NCI-H2196 (cell line): Measurements from ENCODE around the gene WDR36.

Experiments used
- DNase-seq: peaks from one replicate; lab custom pipeline; 2025; ENCODE audit not compliant: unreplicated experiment; lab: John Stamatoyannopoulos, UW

WDR36 gene

GRCh38 chr5:111099058-111099778 lies 7.1 kb downstream of the WDR36 start:
- DNase-seq = no peak

DNA sequence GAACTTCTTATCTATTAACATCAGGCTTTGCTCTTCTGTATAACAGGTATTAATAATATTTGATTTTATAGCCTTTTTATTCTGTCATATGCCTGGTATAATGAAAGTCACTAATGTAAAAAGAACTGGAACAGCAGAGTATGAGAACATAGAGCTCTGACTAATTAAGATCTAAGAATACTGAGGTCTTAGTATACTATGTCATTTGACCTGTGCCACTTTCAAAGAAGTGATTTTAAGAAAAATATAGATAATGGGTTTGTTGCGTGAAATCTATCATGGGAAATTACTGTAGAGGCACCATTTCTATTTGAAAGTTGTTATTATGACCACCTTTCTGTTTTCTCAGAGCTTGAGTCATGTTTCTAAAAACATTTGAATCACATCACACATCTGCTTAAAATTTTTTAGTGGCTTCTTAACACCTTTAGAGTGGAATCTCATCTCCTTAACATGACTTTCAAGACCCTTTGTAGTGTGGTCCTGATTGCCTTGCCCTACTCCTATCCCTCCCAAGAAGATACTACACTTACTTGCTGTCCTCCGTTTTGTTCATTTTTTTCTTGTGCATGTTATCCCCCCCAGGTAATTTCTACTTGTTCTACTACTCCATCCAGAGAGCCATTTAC lies 14.3 kb downstream of the WDR36 start:
- DNase-seq = no peak

GRCh38 chr5:111107371-111107770 lies 15.2 kb downstream of the WDR36 start:
- no peak for DNase-seq

GRCh38 chr5:111111956-111112355 lies 19.8 kb downstream of the WDR36 start:
- DNase-seq = no peak

GRCh38 chr5:111113678-111114077 lies 21.5 kb downstream of the WDR36 start:
- DNase-seq = no peak

GRCh38 chr5:111115229-111115628 lies 23.1 kb downstream of the WDR36 start:
- no peak for DNase-seq

GRCh38 chr5:111116550-111116949 lies 24.4 kb downstream of the WDR36 start:
- DNase-seq = no peak

- DNase-seq = no peak
Observed at GRCh38 chr5:111117136-111117535, 25.0 kb downstream of the WDR36 start.

DNA sequence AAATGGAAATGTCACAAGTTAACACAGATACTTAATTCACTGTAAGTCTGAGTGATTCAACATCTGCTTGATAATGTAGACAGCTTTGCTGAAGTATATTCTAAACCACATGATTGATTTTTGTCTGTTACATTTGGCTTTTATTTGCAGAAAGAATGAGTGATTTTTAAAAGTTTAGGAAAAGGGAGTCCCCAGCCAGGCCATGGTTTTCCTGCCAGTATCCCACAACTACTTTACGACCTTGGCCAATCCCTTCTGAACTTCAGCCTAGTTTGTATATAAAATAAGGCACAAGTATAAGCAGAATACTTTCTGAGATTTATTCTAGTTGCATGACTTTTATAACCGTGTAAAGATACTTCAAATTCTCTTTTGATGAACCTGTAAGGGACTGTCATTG lies 27.1 kb downstream of the WDR36 start:
- DNase-seq = no peak

GRCh38 chr5:111119856-111120255 lies 27.7 kb downstream of the WDR36 start:
- DNase-seq = no peak

DNA sequence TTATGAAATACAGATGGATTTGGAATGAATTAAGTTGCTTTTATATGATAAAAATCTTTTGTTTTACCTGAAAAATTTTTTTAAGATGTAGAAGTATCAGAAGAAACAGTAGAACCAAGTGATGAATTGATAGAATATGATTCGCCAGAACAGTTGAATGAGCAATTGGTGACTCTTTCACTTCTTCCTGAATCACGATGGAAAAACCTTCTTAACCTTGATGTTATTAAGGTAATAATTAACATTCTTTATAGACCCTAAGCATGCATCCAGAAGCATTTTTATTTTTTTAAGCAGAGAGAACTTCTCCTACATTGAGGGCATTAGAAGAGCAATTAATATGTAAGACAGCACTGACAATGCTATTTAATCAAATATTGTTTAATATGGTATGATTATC lies 28.8 kb downstream of the WDR36 start:
- no peak for DNase-seq

DNA sequence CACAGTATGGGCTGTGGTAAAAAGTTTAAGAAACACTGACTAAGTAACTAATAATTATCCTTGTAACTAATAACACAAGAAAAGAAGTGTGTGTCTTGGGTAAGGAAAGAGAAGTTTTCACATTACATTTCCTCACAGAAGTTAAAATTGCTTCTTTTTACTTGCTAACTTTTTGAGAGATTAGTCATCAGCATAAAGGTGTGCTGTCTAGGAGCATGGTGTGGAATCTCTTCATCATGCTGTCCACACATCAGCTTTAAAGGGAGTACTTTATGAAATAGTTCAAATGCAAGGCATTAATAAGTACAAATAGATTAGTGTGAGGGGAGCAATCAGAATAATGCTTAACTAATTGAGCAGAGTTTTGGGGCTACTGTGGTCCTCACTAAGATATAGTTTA lies 29.8 kb downstream of the WDR36 start:
- no peak for DNase-seq

GRCh38 chr5:111122398-111122797 lies 30.2 kb downstream of the WDR36 start:
- no peak for DNase-seq

DNA sequence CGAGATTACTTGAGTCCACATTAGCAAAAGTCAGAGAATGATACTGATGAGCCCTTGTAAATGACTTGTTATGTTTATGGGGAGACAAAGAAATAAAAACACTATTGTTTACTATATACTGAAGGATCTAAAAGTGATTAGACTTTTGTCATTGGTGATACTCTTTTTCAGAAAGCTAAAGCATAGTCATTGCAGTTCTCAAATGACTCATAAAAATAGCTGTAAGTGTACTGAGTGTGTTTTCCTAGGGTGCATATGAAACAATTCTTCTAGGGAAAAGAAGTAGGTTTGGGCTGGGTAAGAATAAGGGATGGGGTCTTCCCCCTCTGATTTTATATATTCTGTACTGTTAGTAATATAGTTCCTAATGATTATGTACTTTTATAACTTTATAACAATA lies 32.6 kb downstream of the WDR36 start:
- DNase-seq = no peak

DNA sequence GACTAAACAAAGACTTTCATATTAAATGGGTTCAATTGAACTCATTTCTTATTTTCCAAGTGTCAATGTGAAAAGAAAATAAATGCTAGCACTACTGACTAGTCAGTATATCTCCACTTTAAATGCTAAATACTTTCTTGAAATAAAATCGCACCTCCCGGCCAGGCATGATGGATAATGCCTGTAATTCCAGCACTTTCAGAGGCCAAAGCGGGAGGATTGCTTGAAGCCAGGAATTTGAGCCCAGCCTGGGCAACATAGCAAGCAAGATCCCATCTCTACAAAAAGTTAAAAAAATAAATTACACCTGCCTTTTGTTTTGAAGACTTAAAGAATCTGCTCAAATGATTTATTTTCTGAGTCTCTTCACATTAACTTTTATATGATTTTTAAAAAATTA lies 34.7 kb downstream of the WDR36 start:
- no peak for DNase-seq

DNA sequence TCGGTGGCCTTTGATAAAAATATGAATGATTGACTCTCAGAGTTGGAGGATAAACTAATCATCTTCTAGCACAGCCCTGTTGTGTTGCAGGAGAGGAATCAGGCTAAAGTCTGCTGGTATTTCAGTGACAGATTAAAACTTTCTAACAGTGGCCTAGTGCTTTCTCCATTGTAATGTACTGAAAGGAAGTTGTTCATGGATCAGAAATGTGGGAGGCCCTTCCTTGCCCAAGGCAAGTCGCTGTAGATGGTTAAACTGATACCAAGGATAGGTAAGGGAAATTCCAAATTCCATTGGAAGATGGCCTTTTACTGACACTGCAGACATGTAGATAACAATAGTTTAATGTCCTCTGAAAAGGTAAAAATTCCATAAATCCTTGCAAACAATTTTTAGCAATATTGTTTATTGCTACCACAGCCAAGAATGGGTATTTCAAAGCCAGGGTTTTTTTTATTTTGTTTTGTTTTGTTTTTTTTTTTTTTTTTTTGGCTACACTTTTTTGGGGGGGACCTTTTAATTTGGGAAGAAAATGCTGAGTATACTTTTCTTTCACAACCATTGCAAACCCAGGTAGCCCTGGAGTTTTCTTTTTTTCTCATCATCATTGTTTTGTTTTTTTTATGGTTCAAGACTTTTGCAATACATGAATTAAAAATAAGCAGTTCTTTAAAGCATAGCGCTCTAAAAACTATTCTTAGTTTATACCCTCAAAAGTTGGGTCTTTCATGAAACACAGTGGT lies 35.5 kb downstream of the WDR36 start:
- DNase-seq = no peak

DNA sequence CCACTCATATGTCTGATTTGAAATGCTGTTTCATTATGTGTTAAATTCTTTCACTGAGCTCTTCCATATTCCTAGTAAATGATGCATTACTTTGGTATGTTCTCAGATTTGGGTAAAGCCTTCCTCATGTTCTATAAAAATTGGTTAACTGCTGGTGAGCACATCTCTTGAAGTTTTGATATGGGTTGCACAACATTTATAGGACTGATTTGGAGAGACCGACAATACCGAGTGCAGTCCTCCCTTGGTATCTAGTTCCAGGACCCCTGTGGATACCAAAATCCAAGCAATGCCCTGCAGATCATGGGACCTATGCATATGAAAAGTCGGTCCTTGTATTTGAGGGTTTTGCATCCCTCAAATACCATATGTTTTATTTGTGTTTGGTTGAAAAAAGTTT lies 37.8 kb downstream of the WDR36 start:
- DNase-seq = no peak

DNA sequence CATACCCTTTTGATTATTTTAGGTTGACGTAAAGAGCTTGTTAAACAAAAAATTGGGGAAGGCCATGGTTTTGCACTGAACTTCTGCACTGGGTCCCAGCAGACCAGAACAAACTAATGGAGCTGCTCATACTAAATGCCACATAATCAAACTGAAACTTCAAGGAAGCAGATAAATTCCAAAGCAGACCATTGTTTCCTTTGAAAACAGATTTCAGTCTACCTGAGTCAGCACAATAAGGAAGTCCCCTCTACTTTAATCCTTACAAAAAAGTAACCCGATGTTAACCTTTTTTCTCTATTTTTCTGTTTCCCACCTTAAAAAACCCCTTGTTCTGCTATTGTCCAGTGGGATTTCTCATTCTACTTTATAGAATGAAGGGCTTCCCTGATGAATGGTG lies 39.2 kb downstream of the WDR36 start:
- DNase-seq = no peak

- no peak for DNase-seq
Observed at GRCh38 chr5:111132076-111132475, 39.9 kb downstream of the WDR36 start.

GRCh38 chr5:111132731-111133435 lies 40.7 kb downstream of the WDR36 start:
- no peak for DNase-seq

- no peak for DNase-seq
Observed at GRCh38 chr5:111133436-111133751, 41.2 kb downstream of the WDR36 start.

DNA sequence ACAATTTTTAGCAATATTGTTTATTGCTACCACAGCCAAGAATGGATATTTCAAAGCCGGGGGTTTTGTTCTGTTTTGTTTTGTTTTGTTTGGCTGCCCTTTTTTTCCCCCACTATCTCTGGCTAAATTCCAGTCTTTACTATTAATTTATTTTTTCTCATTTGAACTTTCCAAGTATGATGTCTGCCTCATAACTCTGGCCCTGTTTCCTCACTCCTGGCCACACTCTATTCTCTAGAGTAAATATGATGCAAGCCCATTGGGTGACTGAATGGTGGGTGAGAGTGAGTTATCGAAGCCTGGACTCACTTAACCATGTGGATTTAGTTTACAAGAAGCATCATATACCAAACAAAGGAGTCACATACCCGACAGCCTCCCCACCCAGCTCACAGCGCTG lies 41.9 kb downstream of the WDR36 start:
- DNase-seq = no peak
